ENCODE results near the gene ULBP1.
"Not testable (repeated sequence)": the region's sequence is repeated elsewhere in the genome, so short reads cannot be mapped to it uniquely, and the experiment has no call there.

ULBP1 gene

GRCh38 chr6:149962461-149963211 lies 1.1 kb upstream of the ULBP1 start:
- Histone ChIP-seq H4K8ac (ENCODE audit: low read depth, low read length) (no peak overlapping the region), H3K4me1 (ENCODE audit: control insufficient read depth, low read depth, low read length) (no peaks in the 10 kb centered on the region), H2BK15ac (replicated peaks; ENCODE audit: low read depth) (no peak overlapping the region), H3K4me2 (ENCODE audit: low read length) (peak overlapping the region; percentile 62), H3K56ac (ENCODE audit: low read length) (peak overlapping the region; percentile 73), H3K27ac (ENCODE audit: low read depth, low read length) (no peak overlapping the region), H3K36me3 (ENCODE audit: control insufficient read depth, insufficient read depth, low read length) (no peaks in the 10 kb centered on the region), H4K5ac (ENCODE audit: low read length) (no peak overlapping the region), H2BK120ac (ENCODE audit: low read depth, low read length) (no peak overlapping the region), H3K79me2 (ENCODE audit: control insufficient read depth, insufficient read depth, low read length) (no peaks in the 10 kb centered on the region), H3K27me3 (ENCODE audit: insufficient read depth, low read length, poor library complexity) (peaks cover 30% of the 10 kb centered on the region), H2BK5ac (ENCODE audit: low read length) (no peak overlapping the region), H3K23ac (ENCODE audit: low read length) (no peak overlapping the region), H3K79me1 (ENCODE audit: low read length) (no peaks in the 10 kb centered on the region), H3K4me3 (ENCODE audit: low read length) (no peak overlapping the region), H3K9ac (ENCODE audit: low read length) (peak overlapping the region; percentile 37), H2AK5ac (ENCODE audit: low read length) (peak overlapping the region; percentile 78), H3K18ac (ENCODE audit: low read length) (no peak overlapping the region), H3K4ac (ENCODE audit: low read depth, low read length) (no peak overlapping the region)
- no peak for DNase-seq
- no CpG with 5 or more reads among the region's 7 CpGs for WGBS (ENCODE audit: extremely low coverage, insufficient coverage, low lambda C conversion rate)

DNA sequence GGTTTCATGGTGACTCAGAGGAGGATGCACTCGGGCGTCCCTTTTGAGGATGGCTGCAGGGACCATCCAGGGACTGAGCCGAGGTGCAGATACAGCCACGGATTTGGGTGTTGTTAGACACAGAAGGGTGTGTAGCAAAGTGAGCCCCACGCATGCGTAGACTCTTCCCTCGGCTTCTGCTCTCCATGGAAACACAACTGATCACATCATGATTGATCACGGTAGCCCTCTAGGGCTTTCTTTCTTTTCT lies 606 bp upstream of the ULBP1 start:
- no peak overlapping the region for H2BK15ac ChIP-seq (replicated peaks; ENCODE audit: low read depth)
- H4K8ac ChIP-seq (ENCODE audit: low read depth, low read length) = no peak overlapping the region
- WGBS (ENCODE audit: extremely low coverage, insufficient coverage, low lambda C conversion rate) = no CpG with 5 or more reads among the region's 8 CpGs
- no peaks in the 10 kb centered on the region for H3K4me1 ChIP-seq (ENCODE audit: control insufficient read depth, low read depth, low read length)
- peaks cover 30% of the 10 kb centered on the region for H3K27me3 ChIP-seq (ENCODE audit: insufficient read depth, low read length, poor library complexity)
- H3K36me3 ChIP-seq (ENCODE audit: control insufficient read depth, insufficient read depth, low read length) = no peaks in the 10 kb centered on the region
- H2BK120ac ChIP-seq (ENCODE audit: low read depth, low read length) = no peak overlapping the region
- H3K23ac ChIP-seq (ENCODE audit: low read length) = no peak overlapping the region
- no peak overlapping the region for H4K5ac ChIP-seq (ENCODE audit: low read length)
- H3K79me2 ChIP-seq (ENCODE audit: control insufficient read depth, insufficient read depth, low read length) = no peaks in the 10 kb centered on the region
- no peak overlapping the region for H2AK5ac ChIP-seq (ENCODE audit: low read length)
- H3K56ac ChIP-seq (ENCODE audit: low read length) = peak overlapping the region; percentile 73
- no peaks in the 10 kb centered on the region for H3K79me1 ChIP-seq (ENCODE audit: low read length)
- H3K9ac ChIP-seq (ENCODE audit: low read length) = peak overlapping the region; percentile 37
- DNase-seq = peak; percentile 80
- no peak overlapping the region for H3K18ac ChIP-seq (ENCODE audit: low read length)
- H3K4me3 ChIP-seq (ENCODE audit: low read length) = no peak overlapping the region
- H3K4me2 ChIP-seq (ENCODE audit: low read length) = peak overlapping the region; percentile 62
- H3K27ac ChIP-seq (ENCODE audit: low read depth, low read length) = no peak overlapping the region
- H2BK5ac ChIP-seq (ENCODE audit: low read length) = no peak overlapping the region
- no peak overlapping the region for H3K4ac ChIP-seq (ENCODE audit: low read depth, low read length)

GRCh38 chr6:149964308-149965193 lies 808 bp downstream of the ULBP1 start:
- no peak overlapping the region for H3K27ac ChIP-seq (ENCODE audit: low read depth, low read length)
- H3K4me2 ChIP-seq (ENCODE audit: low read length) = peak overlapping the region; percentile 30
- no peak overlapping the region for H4K5ac ChIP-seq (ENCODE audit: low read length)
- H2AK5ac ChIP-seq (ENCODE audit: low read length) = no peak overlapping the region
- WGBS (ENCODE audit: extremely low coverage, insufficient coverage, low lambda C conversion rate) = no CpG with 5 or more reads among the region's 103 CpGs
- peak overlapping the region; percentile 72 for H3K9ac ChIP-seq (ENCODE audit: low read length)
- H3K79me2 ChIP-seq (ENCODE audit: control insufficient read depth, insufficient read depth, low read length) = no peaks in the 10 kb centered on the region
- H3K23ac ChIP-seq (ENCODE audit: low read length) = no peak overlapping the region
- no peak overlapping the region for H3K18ac ChIP-seq (ENCODE audit: low read length)
- H3K36me3 ChIP-seq (ENCODE audit: control insufficient read depth, insufficient read depth, low read length) = no peaks in the 10 kb centered on the region
- H3K4me3 ChIP-seq (ENCODE audit: low read length) = peak overlapping the region; percentile 39
- no peak overlapping the region for H2BK15ac ChIP-seq (replicated peaks; ENCODE audit: low read depth)
- H3K56ac ChIP-seq (ENCODE audit: low read length) = peak overlapping the region; percentile 88
- no peak overlapping the region for H2BK120ac ChIP-seq (ENCODE audit: low read depth, low read length)
- H4K8ac ChIP-seq (ENCODE audit: low read depth, low read length) = no peak overlapping the region
- H3K4me1 ChIP-seq (ENCODE audit: control insufficient read depth, low read depth, low read length) = no peaks in the 10 kb centered on the region
- H3K27me3 ChIP-seq (ENCODE audit: insufficient read depth, low read length, poor library complexity) = peaks cover 26% of the 10 kb centered on the region
- H2BK5ac ChIP-seq (ENCODE audit: low read length) = no peak overlapping the region
- H3K79me1 ChIP-seq (ENCODE audit: low read length) = no peaks in the 10 kb centered on the region
- no peak overlapping the region for H3K4ac ChIP-seq (ENCODE audit: low read depth, low read length)
- peak; percentile 48 for DNase-seq

- peak overlapping the region; percentile 46 for H3K4me2 ChIP-seq (ENCODE audit: low read length)
- H4K8ac ChIP-seq (ENCODE audit: low read depth, low read length) = no peak overlapping the region
- H3K27me3 ChIP-seq (ENCODE audit: insufficient read depth, low read length, poor library complexity) = peaks cover 26% of the 10 kb centered on the region
- peak overlapping the region; percentile 88 for H3K56ac ChIP-seq (ENCODE audit: low read length)
- no peak overlapping the region for H2BK15ac ChIP-seq (replicated peaks; ENCODE audit: low read depth)
- H3K79me2 ChIP-seq (ENCODE audit: control insufficient read depth, insufficient read depth, low read length) = no peaks in the 10 kb centered on the region
- H3K18ac ChIP-seq (ENCODE audit: low read length) = no peak overlapping the region
- H2BK120ac ChIP-seq (ENCODE audit: low read depth, low read length) = no peak overlapping the region
- DNase-seq = peak; percentile 46
- H3K9ac ChIP-seq (ENCODE audit: low read length) = peak overlapping the region; percentile 38
- H3K4me1 ChIP-seq (ENCODE audit: control insufficient read depth, low read depth, low read length) = no peaks in the 10 kb centered on the region
- no peak overlapping the region for H4K5ac ChIP-seq (ENCODE audit: low read length)
- H2AK5ac ChIP-seq (ENCODE audit: low read length) = no peak overlapping the region
- no peak overlapping the region for H3K27ac ChIP-seq (ENCODE audit: low read depth, low read length)
- H3K23ac ChIP-seq (ENCODE audit: low read length) = no peak overlapping the region
- no peaks in the 10 kb centered on the region for H3K36me3 ChIP-seq (ENCODE audit: control insufficient read depth, insufficient read depth, low read length)
- no peak overlapping the region for H3K4ac ChIP-seq (ENCODE audit: low read depth, low read length)
- no peak overlapping the region for H3K4me3 ChIP-seq (ENCODE audit: low read length)
- no CpG with 5 or more reads among the region's 38 CpGs for WGBS (ENCODE audit: extremely low coverage, insufficient coverage, low lambda C conversion rate)
- no peaks in the 10 kb centered on the region for H3K79me1 ChIP-seq (ENCODE audit: low read length)
- H2BK5ac ChIP-seq (ENCODE audit: low read length) = no peak overlapping the region
Measured at GRCh38 chr6:149965194-149966020, 1.7 kb downstream of the ULBP1 start.

GRCh38 chr6:149966319-149966718 lies 2.6 kb downstream of the ULBP1 start:
- not testable (repeated sequence) for H2AK5ac ChIP-seq (ENCODE audit: low read length); H2BK120ac ChIP-seq (ENCODE audit: low read depth, low read length); H3K27ac ChIP-seq (ENCODE audit: low read depth, low read length); H3K4me3 ChIP-seq (ENCODE audit: low read length); H3K4me2 ChIP-seq (ENCODE audit: low read length); H3K36me3 ChIP-seq (ENCODE audit: control insufficient read depth, insufficient read depth, low read length); H3K9ac ChIP-seq (ENCODE audit: low read length); H4K5ac ChIP-seq (ENCODE audit: low read length); H3K4me1 ChIP-seq (ENCODE audit: control insufficient read depth, low read depth, low read length); H2BK15ac ChIP-seq (replicated peaks; ENCODE audit: low read depth); H2BK5ac ChIP-seq (ENCODE audit: low read length); H3K79me1 ChIP-seq (ENCODE audit: low read length); H3K56ac ChIP-seq (ENCODE audit: low read length); H3K18ac ChIP-seq (ENCODE audit: low read length); H3K4ac ChIP-seq (ENCODE audit: low read depth, low read length); H3K23ac ChIP-seq (ENCODE audit: low read length); DNase-seq; H3K79me2 ChIP-seq (ENCODE audit: control insufficient read depth, insufficient read depth, low read length); H4K8ac ChIP-seq (ENCODE audit: low read depth, low read length)
- no CpG with 5 or more reads among the region's 2 CpGs for WGBS (ENCODE audit: extremely low coverage, insufficient coverage, low lambda C conversion rate)
- H3K27me3 ChIP-seq (ENCODE audit: insufficient read depth, low read length, poor library complexity) = peaks cover 26% of the 10 kb centered on the region

Data from mesendoderm (in vitro differentiated cells).